ENCODE measurements around the gene PRKAG2.

PRKAG2 gene

DNA sequence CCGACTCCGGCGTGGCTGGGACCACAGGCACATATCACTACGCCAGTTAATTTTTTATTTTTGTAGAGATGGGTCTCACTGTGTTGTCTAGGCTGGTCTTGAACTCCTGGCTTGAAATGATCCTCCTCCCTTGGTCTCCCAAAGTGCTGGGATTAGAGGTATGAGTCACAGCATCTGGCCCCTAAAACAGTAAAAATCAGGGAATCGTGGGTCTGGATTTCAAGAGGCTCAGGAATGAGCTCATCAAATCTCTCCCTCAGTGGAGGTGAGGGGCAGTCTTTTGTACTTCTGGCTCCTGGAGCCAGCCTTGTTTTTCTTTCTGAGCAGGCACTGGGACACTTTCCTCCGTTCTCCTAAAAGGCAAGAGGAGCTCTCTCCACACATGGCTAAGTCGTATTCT lies 325.1 kb downstream of the PRKAG2 start:
- H3K27me3 ChIP-seq (ENCODE audit: control insufficient read depth, insufficient read depth, low read length, poor library complexity, severe bottlenecking): no peaks in the 10 kb centered on the region
- peaks cover 5% of the 10 kb centered on the region for H3K4me1 ChIP-seq (ENCODE audit: control insufficient read depth, insufficient read depth, low read length)
- no peak overlapping the region for H3K27ac ChIP-seq (ENCODE audit: insufficient read depth, low read depth, low read length, poor library complexity, severe bottlenecking)
- H3K9me3 ChIP-seq (ENCODE audit: control insufficient read depth, low read length): no peaks in the 10 kb centered on the region
- 91% methylated on average over 7 of the region's 7 CpGs for WGBS, 2 experiments
- H3K36me3 ChIP-seq (ENCODE audit: control insufficient read depth, insufficient read depth, low read length): no peaks in the 10 kb centered on the region
- no peak overlapping the region for H3K4me3 ChIP-seq (ENCODE audit: insufficient read depth, low read depth, low read length)

GRCh38 chr7:151550656-151551286 lies 326.1 kb downstream of the PRKAG2 start:
- H3K27ac ChIP-seq (ENCODE audit: insufficient read depth, low read depth, low read length, poor library complexity, severe bottlenecking): no peak overlapping the region
- no peaks in the 10 kb centered on the region for H3K36me3 ChIP-seq (ENCODE audit: control insufficient read depth, insufficient read depth, low read length)
- H3K4me3 ChIP-seq (ENCODE audit: insufficient read depth, low read depth, low read length): no peak overlapping the region
- 62% methylated on average over 3 of the region's 3 CpGs for WGBS, 2 experiments
- H3K9me3 ChIP-seq (ENCODE audit: control insufficient read depth, low read length): no peaks in the 10 kb centered on the region
- peaks cover 5% of the 10 kb centered on the region for H3K4me1 ChIP-seq (ENCODE audit: control insufficient read depth, insufficient read depth, low read length)
- no peaks in the 10 kb centered on the region for H3K27me3 ChIP-seq (ENCODE audit: control insufficient read depth, insufficient read depth, low read length, poor library complexity, severe bottlenecking)

DNA sequence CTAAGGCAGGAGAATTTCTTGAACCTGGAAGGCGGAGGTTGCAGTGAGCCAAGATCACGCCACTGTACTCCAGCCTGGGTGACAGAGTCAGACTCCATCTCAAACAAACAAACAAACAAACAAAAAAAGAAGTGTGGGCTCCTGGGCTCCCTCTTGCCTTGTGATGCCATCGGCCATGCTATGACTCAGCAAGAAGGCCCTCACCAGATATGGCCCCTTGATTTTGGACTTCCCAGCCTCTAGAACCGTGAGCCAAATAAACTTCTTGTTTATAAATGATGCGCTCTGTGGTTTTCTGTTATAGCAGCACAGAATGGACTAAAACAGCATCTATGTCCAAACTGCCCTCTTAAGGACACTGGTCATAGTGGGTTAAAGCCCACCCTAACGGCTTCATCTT lies 327.3 kb downstream of the PRKAG2 start:
- no peak overlapping the region for H3K27ac ChIP-seq (ENCODE audit: insufficient read depth, low read depth, low read length, poor library complexity, severe bottlenecking)
- H3K4me3 ChIP-seq (ENCODE audit: insufficient read depth, low read depth, low read length): no peak overlapping the region
- no peaks in the 10 kb centered on the region for H3K9me3 ChIP-seq (ENCODE audit: control insufficient read depth, low read length)
- peaks cover 5% of the 10 kb centered on the region for H3K4me1 ChIP-seq (ENCODE audit: control insufficient read depth, insufficient read depth, low read length)
- WGBS, 2 experiments: 94 to 96% methylated on average over 6 of the region's 6 CpGs
- H3K36me3 ChIP-seq (ENCODE audit: control insufficient read depth, insufficient read depth, low read length): no peaks in the 10 kb centered on the region
- H3K27me3 ChIP-seq (ENCODE audit: control insufficient read depth, insufficient read depth, low read length, poor library complexity, severe bottlenecking): no peaks in the 10 kb centered on the region

GRCh38 chr7:151549083-151549482 lies 327.8 kb downstream of the PRKAG2 start:
- no peak overlapping the region for H3K4me3 ChIP-seq (ENCODE audit: insufficient read depth, low read depth, low read length)
- 90 to 92% methylated on average over 7 of the region's 7 CpGs for WGBS, 2 experiments
- H3K9me3 ChIP-seq (ENCODE audit: control insufficient read depth, low read length): no peaks in the 10 kb centered on the region
- no peaks in the 10 kb centered on the region for H3K36me3 ChIP-seq (ENCODE audit: control insufficient read depth, insufficient read depth, low read length)
- H3K27me3 ChIP-seq (ENCODE audit: control insufficient read depth, insufficient read depth, low read length, poor library complexity, severe bottlenecking): no peaks in the 10 kb centered on the region
- H3K27ac ChIP-seq (ENCODE audit: insufficient read depth, low read depth, low read length, poor library complexity, severe bottlenecking): no peak overlapping the region
- H3K4me1 ChIP-seq (ENCODE audit: control insufficient read depth, insufficient read depth, low read length): peaks cover 5% of the 10 kb centered on the region

- Histone ChIP-seq H3K9me3 (ENCODE audit: control insufficient read depth, low read length) (no peaks in the 10 kb centered on the region), H3K27ac (ENCODE audit: insufficient read depth, low read depth, low read length, poor library complexity, severe bottlenecking) (no peak overlapping the region), H3K27me3 (ENCODE audit: control insufficient read depth, insufficient read depth, low read length, poor library complexity, severe bottlenecking) (no peaks in the 10 kb centered on the region), H3K36me3 (ENCODE audit: control insufficient read depth, insufficient read depth, low read length) (no peaks in the 10 kb centered on the region), H3K4me3 (ENCODE audit: insufficient read depth, low read depth, low read length) (no peak overlapping the region), H3K4me1 (ENCODE audit: control insufficient read depth, insufficient read depth, low read length) (peaks cover 5% of the 10 kb centered on the region)
Observed at GRCh38 chr7:151544183-151544582, 332.7 kb downstream of the PRKAG2 start.

DNA sequence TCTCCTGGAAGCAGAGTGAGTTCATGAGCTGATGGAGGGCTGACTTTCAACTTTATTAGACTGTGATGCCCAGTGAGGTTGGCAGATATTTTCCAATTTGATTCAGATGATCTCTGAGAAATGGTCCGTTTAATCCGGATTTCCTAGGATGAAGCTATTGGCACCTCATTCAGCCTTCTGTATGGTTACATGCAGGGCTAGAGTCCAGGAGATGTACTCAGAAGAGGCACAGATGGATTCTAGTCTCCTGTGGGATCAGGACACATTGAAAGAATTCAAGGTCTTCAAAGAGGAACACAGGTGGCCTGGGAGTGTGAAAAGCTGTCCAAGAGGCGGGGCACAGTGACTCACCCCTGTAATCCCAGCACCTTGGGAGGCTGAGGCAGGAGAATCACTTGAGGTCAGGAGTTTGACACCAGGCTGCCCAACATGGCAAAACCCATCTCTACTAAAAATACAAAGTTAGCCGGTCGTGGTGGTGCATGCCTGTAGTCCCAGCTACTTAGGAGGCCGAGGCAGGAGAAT lies 334.2 kb downstream of the PRKAG2 start:
- H3K36me3 ChIP-seq (ENCODE audit: control insufficient read depth, insufficient read depth, low read length): no peaks in the 10 kb centered on the region
- no peaks in the 10 kb centered on the region for H3K9me3 ChIP-seq (ENCODE audit: control insufficient read depth, low read length)
- H3K4me3 ChIP-seq (ENCODE audit: insufficient read depth, low read depth, low read length): no peak overlapping the region
- H3K27me3 ChIP-seq (ENCODE audit: control insufficient read depth, insufficient read depth, low read length, poor library complexity, severe bottlenecking): no peaks in the 10 kb centered on the region
- no peak overlapping the region for H3K27ac ChIP-seq (ENCODE audit: insufficient read depth, low read depth, low read length, poor library complexity, severe bottlenecking)
- peaks cover 18% of the 10 kb centered on the region for H3K4me1 ChIP-seq (ENCODE audit: control insufficient read depth, insufficient read depth, low read length)
- WGBS, 2 experiments: 91 to 93% methylated on average over 6 of the region's 6 CpGs

- WGBS, 2 experiments: 89 to 90% methylated on average over 17 of the region's 17 CpGs
- Histone ChIP-seq H3K27me3 (ENCODE audit: control insufficient read depth, insufficient read depth, low read length, poor library complexity, severe bottlenecking) (no peaks in the 10 kb centered on the region), H3K4me1 (ENCODE audit: control insufficient read depth, insufficient read depth, low read length) (peaks cover 18% of the 10 kb centered on the region)
Observed at GRCh38 chr7:151541709-151542499, 335.0 kb downstream of the PRKAG2 start.

DNA sequence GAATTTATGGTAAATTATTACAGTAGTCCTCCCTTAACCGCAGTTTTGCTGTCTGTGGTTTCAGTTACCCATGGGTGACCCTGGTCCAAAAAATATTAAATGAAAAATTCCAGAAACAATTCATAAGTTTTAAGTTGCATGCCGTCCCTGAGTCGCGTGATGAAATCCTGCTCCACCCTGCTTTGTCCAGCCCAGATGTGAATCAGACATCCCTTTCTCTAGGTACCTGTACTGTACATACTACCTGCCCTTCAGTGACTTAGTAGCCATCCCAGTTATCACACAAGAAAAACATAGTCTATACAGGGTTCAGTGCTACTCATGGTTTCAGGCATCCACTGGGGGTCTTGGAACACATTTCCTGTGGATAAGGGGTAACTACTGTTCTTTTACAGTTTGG lies 336.8 kb downstream of the PRKAG2 start:
- H3K4me3 ChIP-seq (ENCODE audit: insufficient read depth, low read depth, low read length): no peak overlapping the region
- H3K27ac ChIP-seq (ENCODE audit: insufficient read depth, low read depth, low read length, poor library complexity, severe bottlenecking): no peak overlapping the region
- H3K27me3 ChIP-seq (ENCODE audit: control insufficient read depth, insufficient read depth, low read length, poor library complexity, severe bottlenecking): no peaks in the 10 kb centered on the region
- H3K9me3 ChIP-seq (ENCODE audit: control insufficient read depth, low read length): no peaks in the 10 kb centered on the region
- peaks cover 18% of the 10 kb centered on the region for H3K4me1 ChIP-seq (ENCODE audit: control insufficient read depth, insufficient read depth, low read length)
- 95 to 99% methylated on average over 4 of the region's 4 CpGs for WGBS, 2 experiments
- H3K36me3 ChIP-seq (ENCODE audit: control insufficient read depth, insufficient read depth, low read length): no peaks in the 10 kb centered on the region

More at GRCh38 chr7:151541709-151542499, 335.0 kb downstream of the PRKAG2 start:
- Histone ChIP-seq H3K9me3 (ENCODE audit: control insufficient read depth, low read length) (no peaks in the 10 kb centered on the region), H3K36me3 (ENCODE audit: control insufficient read depth, insufficient read depth, low read length) (no peaks in the 10 kb centered on the region), H3K4me3 (ENCODE audit: insufficient read depth, low read depth, low read length) (no peak overlapping the region), H3K27ac (ENCODE audit: insufficient read depth, low read depth, low read length, poor library complexity, severe bottlenecking) (no peak overlapping the region)

DNA sequence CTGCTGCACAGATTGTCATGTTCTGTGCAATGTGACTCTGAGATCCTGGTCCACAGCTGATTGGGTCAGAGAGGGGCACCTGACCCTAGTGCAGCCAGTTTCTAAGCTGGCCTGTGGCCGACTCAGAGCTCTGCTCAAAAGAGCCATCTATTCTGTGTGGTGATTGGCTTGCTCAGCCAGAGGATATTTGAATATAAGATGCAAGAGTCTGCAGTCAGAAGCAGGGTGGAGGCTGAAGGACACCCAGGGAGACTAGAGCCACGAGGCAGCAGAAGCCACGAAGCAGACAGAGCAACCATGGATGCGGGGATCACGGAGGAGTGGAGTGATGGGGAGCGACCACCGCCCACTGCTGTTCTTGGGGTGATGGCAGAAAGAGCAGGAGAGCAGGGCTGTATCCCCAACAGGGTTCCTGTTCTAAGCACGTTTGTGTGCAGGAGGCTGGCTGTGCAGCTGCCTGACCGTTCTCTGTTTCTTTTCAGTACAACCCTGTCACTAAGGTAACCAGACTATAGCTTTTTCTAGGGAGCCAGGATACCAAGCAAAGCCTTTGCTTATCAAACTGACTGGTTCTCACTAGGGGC lies 337.7 kb downstream of the PRKAG2 start:
- H3K27me3 ChIP-seq (ENCODE audit: control insufficient read depth, insufficient read depth, low read length, poor library complexity, severe bottlenecking): no peaks in the 10 kb centered on the region
- peaks cover 18% of the 10 kb centered on the region for H3K4me1 ChIP-seq (ENCODE audit: control insufficient read depth, insufficient read depth, low read length)
- H3K27ac ChIP-seq (ENCODE audit: insufficient read depth, low read depth, low read length, poor library complexity, severe bottlenecking): peak overlapping the region; percentile 76
- no peaks in the 10 kb centered on the region for H3K36me3 ChIP-seq (ENCODE audit: control insufficient read depth, insufficient read depth, low read length)
- H3K9me3 ChIP-seq (ENCODE audit: control insufficient read depth, low read length): no peaks in the 10 kb centered on the region
- 63 to 69% methylated on average over 9 of the region's 9 CpGs for WGBS, 2 experiments
- no peak overlapping the region for H3K4me3 ChIP-seq (ENCODE audit: insufficient read depth, low read depth, low read length)

- 84 to 89% methylated on average over 6 to 7 of the region's 8 CpGs for whole genome bisulfite sequencing, 2 experiments
- no peak overlapping the region for H3K27ac ChIP-seq (ENCODE audit: insufficient read depth, low read depth, low read length, poor library complexity, severe bottlenecking)
- H3K27me3 ChIP-seq (ENCODE audit: control insufficient read depth, insufficient read depth, low read length, poor library complexity, severe bottlenecking): no peaks in the 10 kb centered on the region
- no peaks in the 10 kb centered on the region for H3K36me3 ChIP-seq (ENCODE audit: control insufficient read depth, insufficient read depth, low read length)
- peaks cover 18% of the 10 kb centered on the region for H3K4me1 ChIP-seq (ENCODE audit: control insufficient read depth, insufficient read depth, low read length)
- H3K9me3 ChIP-seq (ENCODE audit: control insufficient read depth, low read length): no peaks in the 10 kb centered on the region
- H3K4me3 ChIP-seq (ENCODE audit: insufficient read depth, low read depth, low read length): no peak overlapping the region
Observed at GRCh38 chr7:151537818-151538561, 338.9 kb downstream of the PRKAG2 start.

All from ectodermal cell (in vitro differentiated cells).